H9 (cell line): ENCODE measurements around the gene EML3. TPM values are rescaled to one million over a fixed set of nuclear protein-coding genes. Genes with fewer than 3 reads are reported as not detected.

Source experiments
- DNase-seq: peaks from one replicate; pipeline ENCODE4 v3.0.0-alpha.2; 2017
- H2AFZ ChIP-seq: one replicate; pipeline ENCODE4 v1.6.1; 2013; ENCODE audit warnings: mild to moderate bottlenecking, low read length, control low read depth, moderate library complexity
- H2AK5ac ChIP-seq: 2 replicates; pipeline ENCODE4 v1.6.1; 2013; ENCODE audit warnings: low read length, control low read depth, mixed read lengths; ENCODE audit not compliant: insufficient read length
- H2BK120ac ChIP-seq: one replicate; pipeline ENCODE4 v1.6.1; 2013; ENCODE audit warnings: low read depth, mild to moderate bottlenecking, low read length, control low read depth, inconsistent platforms; ENCODE audit not compliant: poor library complexity, severe bottlenecking
- H2BK12ac ChIP-seq: 2 replicates; pipeline ENCODE4 v1.6.1; 2013; ENCODE audit warnings: low read length, control low read depth, mixed read lengths, low read depth; ENCODE audit not compliant: insufficient read length
- H2BK15ac ChIP-seq: 2 replicates; pipeline ENCODE4 v1.6.1; 2013; ENCODE audit warnings: low read depth, low read length, control low read depth
- H2BK20ac ChIP-seq: one replicate; pipeline ENCODE4 v1.6.1; 2013; ENCODE audit warnings: low read depth, mild to moderate bottlenecking, low read length, control low read depth, inconsistent platforms; ENCODE audit not compliant: poor library complexity, severe bottlenecking
- H2BK5ac ChIP-seq: 2 replicates; pipeline ENCODE4 v1.6.1; 2013; ENCODE audit warnings: low read length, control low read depth, mixed read lengths; ENCODE audit not compliant: insufficient read length
- H3K14ac ChIP-seq: 2 replicates; pipeline ENCODE4 v1.6.1; 2013; ENCODE audit warnings: low read length, control low read depth; ENCODE audit not compliant: insufficient read depth
- H3K18ac ChIP-seq: 2 replicates; pipeline ENCODE4 v1.6.1; 2013; ENCODE audit warnings: low read depth, mild to moderate bottlenecking, mixed read lengths, low read length, control low read depth; ENCODE audit not compliant: insufficient read length
- H3K23ac ChIP-seq: 2 replicates; pipeline ENCODE4 v1.6.1; 2013; ENCODE audit warnings: low read length, control low read depth, mixed read lengths, low read depth; ENCODE audit not compliant: insufficient read length
- H3K23me2 ChIP-seq: 2 replicates; pipeline ENCODE4 v1.6.1; 2013; ENCODE audit warnings: low read depth, mild to moderate bottlenecking, mixed read lengths, low read length, control low read depth; ENCODE audit not compliant: insufficient read length, poor library complexity, severe bottlenecking
- H3K27ac ChIP-seq: 2 replicates; pipeline ENCODE4 v1.5.1; 2013; ENCODE audit warnings: low read length, control low read depth, mixed read lengths, low read depth; ENCODE audit not compliant: insufficient read length
- H3K27me3 ChIP-seq: 2 replicates; pipeline ENCODE4 v1.6.1; 2013; ENCODE audit warnings: low read length, control low read depth, inconsistent platforms; ENCODE audit not compliant: insufficient read depth
- H3K4ac ChIP-seq: 2 replicates; pipeline ENCODE4 v1.6.1; 2013; ENCODE audit warnings: low read depth, mild to moderate bottlenecking, control low read depth, inconsistent platforms, low read length, moderate library complexity
- H3K4me1 ChIP-seq: 2 replicates; pipeline ENCODE4 v1.6.1; 2013; ENCODE audit warnings: low read length, control low read depth, inconsistent platforms; ENCODE audit not compliant: insufficient read depth
- H3K4me2 ChIP-seq: 2 replicates; pipeline ENCODE4 v1.6.1; 2013; ENCODE audit warnings: low read length, control low read depth, mixed read lengths; ENCODE audit not compliant: insufficient read length, insufficient read depth
- H3K56ac ChIP-seq: 2 replicates; pipeline ENCODE4 v1.6.1; 2013; ENCODE audit warnings: low read depth, mild to moderate bottlenecking, mixed read lengths, low read length, control low read depth; ENCODE audit not compliant: insufficient read length
- H3K79me1 ChIP-seq: 2 replicates; pipeline ENCODE4 v1.6.1; 2013; ENCODE audit warnings: low read depth, mild to moderate bottlenecking, moderate library complexity, low read length, control low read depth, inconsistent platforms; ENCODE audit not compliant: insufficient read depth, poor library complexity, severe bottlenecking
- H3K79me2 ChIP-seq: 2 replicates; pipeline ENCODE4 v1.6.1; 2013; ENCODE audit warnings: low read length, control low read depth, inconsistent platforms; ENCODE audit not compliant: insufficient read depth
- H3K9ac ChIP-seq: 2 replicates; pipeline ENCODE4 v1.6.1; 2013; ENCODE audit warnings: low read length, control low read depth, mixed read lengths; ENCODE audit not compliant: insufficient read length; ENCODE audit errors: extremely low read depth
- H3K9me3 ChIP-seq: one replicate; pipeline ENCODE4 v1.6.1; 2013; ENCODE audit warnings: low read depth, low read length, inconsistent platforms; ENCODE audit not compliant: control insufficient read depth
- H3T11ph ChIP-seq: one replicate; pipeline ENCODE4 v1.6.1; 2013; ENCODE audit warnings: mild to moderate bottlenecking, low read length, control low read depth, inconsistent platforms
- H4K20me1 ChIP-seq: one replicate; pipeline ENCODE4 v1.6.1; 2013; ENCODE audit not compliant: control insufficient read depth, insufficient read length, insufficient read depth
- H4K5ac ChIP-seq: 2 replicates; pipeline ENCODE4 v1.6.1; 2013; ENCODE audit warnings: low read depth, mild to moderate bottlenecking, mixed read lengths, low read length, control low read depth; ENCODE audit not compliant: insufficient read length
- H4K8ac ChIP-seq: replicated peaks from 2 replicates; pipeline ENCODE4 v1.6.1; 2013; ENCODE audit warnings: low read length, control low read depth, mixed read lengths, low read depth; ENCODE audit not compliant: insufficient read length
- H4K91ac ChIP-seq: 2 replicates; pipeline ENCODE4 v1.6.1; 2013; ENCODE audit warnings: low read depth, mild to moderate bottlenecking, moderate library complexity, mixed read lengths, low read length, control low read depth; ENCODE audit not compliant: insufficient read length
- H3K27ac Mint-ChIP-seq, 3 experiments: 2 replicates in 2 of 3; 3 replicates in 1 of 3; pipeline ENCODE4 v1.8.0; 2020 to 2021; ENCODE audit warnings: mixed read lengths in 3 of 3, mild to moderate bottlenecking in 1 of 3, moderate library complexity in 1 of 3
- H3K27me3 Mint-ChIP-seq: 2 replicates; pipeline ENCODE4 v1.8.0; 2021; ENCODE audit warnings: low read depth, mild to moderate bottlenecking, moderate library complexity, mixed read lengths
- H3K36me3 Mint-ChIP-seq, 3 experiments: 2 replicates in 2 of 3; 3 replicates in 1 of 3; pipeline ENCODE4 v1.8.0; 2020 to 2021; ENCODE audit warnings: low read depth in 3 of 3, mixed read lengths in 3 of 3; ENCODE audit not compliant: insufficient read depth in 1 of 3
- H3K4me1 Mint-ChIP-seq, 2 experiments: 2 replicates each; pipeline ENCODE4 v1.8.0; 2020; ENCODE audit warnings: mixed read lengths in 2 of 2
- H3K4me3 Mint-ChIP-seq, 2 experiments: 2 replicates in 1 of 2; 3 replicates in 1 of 2; pipeline ENCODE4 v1.8.0; 2020 to 2021; ENCODE audit warnings: mild to moderate bottlenecking in 2 of 2, mixed read lengths in 2 of 2, moderate library complexity in 1 of 2
- H3K9me3 Mint-ChIP-seq, 2 experiments: 2 replicates in 1 of 2; 3 replicates in 1 of 2; pipeline ENCODE4 v1.8.0; 2020; ENCODE audit warnings: mild to moderate bottlenecking in 2 of 2, mixed read lengths in 2 of 2, moderate library complexity in 1 of 2
- CTCF ChIP-seq: fragments of 200-600 bp; sonication (generic); conservative IDR thresholded peaks from 3 replicates; pipeline ENCODE4 v1.8.0; 2021; ENCODE audit warnings: antibody characterized with exemption, mild to moderate bottlenecking
- WGBS: extraction: QIAGEN DNeasy Blood & Tissue Kit; methylation state at CpG from one replicate; pipeline ENCODE4 v1.1.7; 2013; ENCODE audit warnings: missing lambda C conversion rate, low lambda C conversion rate, mixed read lengths; ENCODE audit not compliant: insufficient read length; ENCODE audit errors: extremely low coverage; 5-methylcytosine and 5-hydroxymethylcytosine counted together
- total RNA-seq: library from RNA; stranded (reverse); gene quantifications from 2 replicates; pipeline ENCODE4 v1.2.1, GENCODE V29; 2021

The EML3 gene
- total RNA-seq, 1 experiment from 2014 or later = 35.3 TPM

GRCh38 chr11:62613291-62613778, 760 bp upstream of the EML3 start:
- H3K27ac Mint-ChIP-seq = no peak overlapping the region; a peak in 1 of 7 replicates
- peaks cover 4% of the 10 kb centered on the region for H3K27me3 Mint-ChIP-seq

More at GRCh38 chr11:62613291-62613778, 760 bp upstream of the EML3 start:
- Histone ChIP-seq H3K4me2 (no peak overlapping the region), H3K23me2 (peaks cover 13% of the 10 kb centered on the region), H2BK120ac (no peak overlapping the region), H2BK15ac (no peak overlapping the region), H3K79me2 (no peaks in the 10 kb centered on the region), H3K4me1 (no peaks in the 10 kb centered on the region), H3K14ac (no peak overlapping the region), H4K5ac (no peak overlapping the region), H3K56ac (no peak overlapping the region), H3K9me3 (no peaks in the 10 kb centered on the region), H4K20me1 (no peaks in the 10 kb centered on the region), H3T11ph (no peak overlapping the region), H2BK20ac (no peak overlapping the region), H3K23ac (no peak overlapping the region), H3K4ac (no peak overlapping the region), H2BK12ac (no peak overlapping the region), H3K27ac (no peak overlapping the region), H3K79me1 (no peaks in the 10 kb centered on the region), H3K27me3 (no peaks in the 10 kb centered on the region), H2BK5ac (no peak overlapping the region), H4K8ac (no peak overlapping the region), H2AFZ (no peak overlapping the region), H3K9ac (no peak overlapping the region), H3K18ac (no peak overlapping the region), H2AK5ac (no peak overlapping the region), H4K91ac (no peak overlapping the region)
- Mint-ChIP-seq H3K4me3 (no peak overlapping the region; a peak in 1 of 5 replicates), H3K36me3 (peaks cover 0 to 15% (median 13%) of the 10 kb centered on the region in 3 experiments; a peak in 6 of 7 replicates), H3K9me3 (no peaks in the 10 kb centered on the region), H3K4me1 (peaks cover 17 to 29% of the 10 kb centered on the region in 2 experiments)
- no peak for DNase-seq
- no peak for TF ChIP-seq CTCF
- no CpG with 5 or more reads among the region's 15 CpGs for WGBS
